GM19099 (cell line): ENCODE measurements around the gene MGLL.

ENCODE experiments used
- POLR2A ChIP-seq: IDR thresholded peaks from 3 replicates; pipeline ENCODE4 v1.6.1; 2011; ENCODE audit warnings: low read depth; ENCODE audit not compliant: insufficient read length; ENCODE audit errors: extremely low read depth

The MGLL gene

GRCh38 chr3:127720985-127721935 is 101.1 kb downstream of the MGLL start:
- TF ChIP-seq POLR2A, result no peak

GRCh38 chr3:127720161-127720823 is 102.0 kb downstream of the MGLL start:
- TF ChIP-seq POLR2A, result no peak

- TF ChIP-seq POLR2A, result no peak
These were observed 102.9 kb downstream of the MGLL start for GRCh38 chr3:127719369-127719768.

GRCh38 chr3:127718916-127719290 is 103.4 kb downstream of the MGLL start:
- TF ChIP-seq POLR2A, result no peak

- TF ChIP-seq POLR2A, result no peak
These were observed 103.9 kb downstream of the MGLL start for GRCh38 chr3:127718245-127718915.

- TF ChIP-seq POLR2A, result no peak
These were observed 104.7 kb downstream of the MGLL start for GRCh38 chr3:127717357-127718244.

- no peak for TF ChIP-seq POLR2A
These were observed 105.9 kb downstream of the MGLL start for GRCh38 chr3:127716384-127716783.

- TF ChIP-seq POLR2A, result no peak
These were observed 106.8 kb downstream of the MGLL start for GRCh38 chr3:127715532-127715931.

- TF ChIP-seq POLR2A, result no peak
These were observed 107.4 kb downstream of the MGLL start for GRCh38 chr3:127714866-127715265.

GRCh38 chr3:127714125-127714571 is 108.2 kb downstream of the MGLL start:
- no peak for TF ChIP-seq POLR2A

- no peak for TF ChIP-seq POLR2A
These were observed 109.2 kb downstream of the MGLL start for GRCh38 chr3:127712881-127713771.

- no peak for TF ChIP-seq POLR2A
These were observed 109.9 kb downstream of the MGLL start for GRCh38 chr3:127712461-127712860.

GRCh38 chr3:127711896-127712295 is 110.4 kb downstream of the MGLL start:
- TF ChIP-seq POLR2A, result no peak
